Upper lobe of left lung (tissue), 4 donors: ENCODE data around the gene KLF6.

Source experiments
- CTCF ChIP-seq, 6 experiments: fragments of 450-650 bp in 4 of 6; fragments of 200-600 bp in 2 of 6; sonication (generic) in 2 of 6; IDR thresholded peaks; one replicate each; pipeline ENCODE4 v1.5.1; 2016 to 2019; ENCODE audit warnings: antibody characterized with exemption in 6 of 6
- EP300 ChIP-seq, 4 donors: sonication (generic); formaldehyde crosslinking; IDR thresholded peaks; one replicate each; pipeline ENCODE4 v1.5.1; 2017; ENCODE audit warnings: antibody characterized with exemption in 4 of 4, control low read depth in 2 of 4
- POLR2A ChIP-seq, 4 donors: fragments of 450-650 bp; IDR thresholded peaks; one replicate each; pipeline ENCODE4 v1.5.1; 2016 to 2017; ENCODE audit warnings: antibody characterized with exemption in 4 of 4, mild to moderate bottlenecking in 2 of 4

DNA sequence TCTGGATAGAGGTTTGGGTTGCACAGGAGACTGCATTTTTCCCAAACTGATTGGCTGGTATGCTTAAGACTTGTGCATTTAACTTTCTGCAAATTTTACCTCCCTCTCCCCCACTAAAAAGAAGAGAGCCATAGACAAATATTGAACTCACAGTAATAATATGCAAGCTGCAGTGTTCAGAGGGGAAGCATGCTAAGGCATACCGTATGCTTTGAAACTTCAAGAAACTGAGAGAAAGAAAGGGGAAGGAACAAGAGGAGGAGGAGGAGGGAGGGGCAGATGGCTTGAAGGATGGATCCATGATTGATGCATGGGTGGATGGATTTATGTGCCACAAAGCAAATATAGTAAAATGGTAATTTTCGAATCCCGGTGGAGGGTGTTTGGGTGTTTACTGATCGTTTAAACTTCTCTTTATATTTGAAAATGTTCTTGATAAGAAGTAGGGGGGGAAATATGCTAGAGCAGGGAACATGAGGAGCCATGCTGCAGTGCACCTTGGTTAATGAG, 7.8 kb upstream of the KLF6 start:
- TF ChIP-seq CTCF (IDR thresholded peaks at IDR 0.05): no peak
- no peak for TF ChIP-seq EP300 (IDR thresholded peaks at IDR 0.05)
- TF ChIP-seq POLR2A (IDR thresholded peaks at IDR 0.05): no peak
